Measurements from ENCODE around the gene PPIB. TPM values are rescaled to one million over a fixed set of nuclear protein-coding genes. Genes with fewer than 3 reads are reported as not detected.

PPIB gene
- 100 to 1,000 TPM; 169 to 260 (median 217) TPM for total RNA-seq
- 285 TPM for total RNA-seq (2013)
- total RNA-seq, result 116 to 364 (median 180) reads per million in 29 experiments

- Histone ChIP-seq H3K27ac (ENCODE audit: low read length) (peak within 1 kb of the TSS; percentile 84), H3K4me1 (ENCODE audit: control insufficient read depth in 1 of 2, extremely low read depth in 1 of 2, insufficient read depth in 2 of 2, low read length in 2 of 2) (peaks cover 13 to 57% of the 10 kb centered on the region in 2 experiments), H3K4me3 (ENCODE audit: control insufficient read depth in 1 of 2, extremely low read depth in 1 of 2, low read length in 1 of 2) (peak within 1 kb of the TSS; percentile 85 to 97), H3K27me3 (replicated peaks in 1 of 2; ENCODE audit: control insufficient read depth in 2 of 2, extremely low read depth in 1 of 2, insufficient read depth in 2 of 2, low read length in 1 of 2) (no peaks in the 10 kb centered on the region), H3K9me3 (no peaks in the 10 kb centered on the region), H3K36me3 (ENCODE audit: control insufficient read depth in 2 of 2, extremely low read depth in 1 of 2, insufficient read depth in 1 of 2, low read length in 1 of 2) (peaks cover 8 to 31% of the 10 kb centered on the region in 2 donors)
- ChIA-PET CTCF (interaction anchor here (0.5 to 1.2 kb wide), 4 partner anchors 10 to 602 kb away, joined by 3 to 5 read pairs (median 4); partner anchors contain the start of gene CIAO2A (in 1 of the 2)), POLR2A (interaction anchor here (0.6 kb wide), 2 partner anchors 340 to 971 kb away, joined by 3 to 4 read pairs; no protein-coding TSS in a partner anchor)
- H3K27ac Mint-ChIP-seq, result peak within 1 kb of the TSS; percentile 92 to 95
- H3K27me3 Mint-ChIP-seq, result no peaks in the 10 kb centered on the region
- ATAC-seq (replicated peaks in 1 of 4) (peak; percentile 94 to 95 (median 94)), DNase-seq (peak; percentile 89 to 98 (median 95))
- H3K9me3 Mint-ChIP-seq, result no peaks in the 10 kb centered on the region
- H3K4me1 Mint-ChIP-seq, result peaks cover 43 to 56% (median 46%) of the 10 kb centered on the region in 3 donors
- H3K36me3 Mint-ChIP-seq, result peaks cover 25% of the 10 kb centered on the region
- peak within 1 kb of the TSS; percentile 83 to 87 (median 86) for H3K4me3 Mint-ChIP-seq
- under 1% methylated on average over 64 of the region's 69 CpGs for whole genome bisulfite sequencing (ENCODE audit: insufficient coverage)
Observed at GRCh38 chr15:64162869-64163658, at the start of gene PPIB. Gene PPIB, minus strand, starts transcription at chr15:64163022. Its CDS starts 36 bp downstream, at chr15:64162986.

- CTCF ChIA-PET, result no interaction called here
- no CpG with 5 or more reads among the region's 2 CpGs for WGBS (ENCODE audit: insufficient coverage)
Observed at GRCh38 chr15:64211696-64212095, 48.9 kb upstream of the PPIB start.

GRCh38 chr15:64210371-64210770 lies 47.5 kb upstream of the PPIB start:
- H3K27me3 Mint-ChIP-seq, result no peaks in the 10 kb centered on the region
- Histone ChIP-seq H3K27me3 (replicated peaks in 1 of 2; ENCODE audit: control insufficient read depth in 2 of 2, extremely low read depth in 1 of 2, insufficient read depth in 2 of 2, low read length in 1 of 2) (no peaks in the 10 kb centered on the region), H3K9me3 (no peaks in the 10 kb centered on the region), H3K4me3 (ENCODE audit: control insufficient read depth in 1 of 2, extremely low read depth in 1 of 2, low read length in 1 of 2) (no peak overlapping the region), H3K36me3 (ENCODE audit: control insufficient read depth in 2 of 2, extremely low read depth in 1 of 2, insufficient read depth in 1 of 2, low read length in 1 of 2) (peaks cover 0 to 13% of the 10 kb centered on the region in 2 donors), H3K4me1 (ENCODE audit: control insufficient read depth in 1 of 2, extremely low read depth in 1 of 2, insufficient read depth in 2 of 2, low read length in 2 of 2) (no peaks in the 10 kb centered on the region), H3K27ac (ENCODE audit: low read length) (no peak overlapping the region)
- ChIA-PET POLR2A (interaction anchor here in 1 of 2 donors (0.6 kb wide), 1 partner anchor 174 kb away, joined by 3 read pairs; no protein-coding TSS in a partner anchor), CTCF (no interaction called here)
- H3K4me3 Mint-ChIP-seq, result no peak overlapping the region
- WGBS (ENCODE audit: insufficient coverage), result 43% methylated on average over 1 of the region's 2 CpGs
- H3K9me3 Mint-ChIP-seq, result no peaks in the 10 kb centered on the region
- no peaks in the 10 kb centered on the region for H3K4me1 Mint-ChIP-seq
- peaks cover 20% of the 10 kb centered on the region for H3K36me3 Mint-ChIP-seq
- ATAC-seq (replicated peaks in 1 of 4), result no peak
- H3K27ac Mint-ChIP-seq, result no peak overlapping the region
- no peak for DNase-seq

More at GRCh38 chr15:64211696-64212095, 48.9 kb upstream of the PPIB start:
- Histone ChIP-seq H3K36me3 (ENCODE audit: control insufficient read depth in 2 of 2, extremely low read depth in 1 of 2, insufficient read depth in 1 of 2, low read length in 1 of 2) (peaks cover 0 to 9% of the 10 kb centered on the region in 2 donors), H3K27me3 (replicated peaks in 1 of 2; ENCODE audit: control insufficient read depth in 2 of 2, extremely low read depth in 1 of 2, insufficient read depth in 2 of 2, low read length in 1 of 2) (no peaks in the 10 kb centered on the region), H3K9me3 (no peaks in the 10 kb centered on the region), H3K4me1 (ENCODE audit: control insufficient read depth in 1 of 2, extremely low read depth in 1 of 2, insufficient read depth in 2 of 2, low read length in 2 of 2) (no peaks in the 10 kb centered on the region), H3K27ac (ENCODE audit: low read length) (no peak overlapping the region), H3K4me3 (ENCODE audit: control insufficient read depth in 1 of 2, extremely low read depth in 1 of 2, low read length in 1 of 2) (no peak overlapping the region)
- H3K27me3 Mint-ChIP-seq, result no peaks in the 10 kb centered on the region
- H3K9me3 Mint-ChIP-seq, result no peaks in the 10 kb centered on the region
- H3K27ac Mint-ChIP-seq, result no peak overlapping the region
- no peak overlapping the region for H3K4me3 Mint-ChIP-seq
- H3K4me1 Mint-ChIP-seq, result no peaks in the 10 kb centered on the region
- POLR2A ChIA-PET, result no interaction called here
- ATAC-seq (replicated peaks in 1 of 4) (no peak), DNase-seq (no peak)
- H3K36me3 Mint-ChIP-seq, result peaks cover 22% of the 10 kb centered on the region

GRCh38 chr15:64209680-64210334 lies 47.0 kb upstream of the PPIB start:
- Mint-ChIP-seq H3K4me3 (no peak overlapping the region), H3K27ac (no peak overlapping the region), H3K36me3 (peaks cover 21% of the 10 kb centered on the region), H3K9me3 (no peaks in the 10 kb centered on the region), H3K27me3 (no peaks in the 10 kb centered on the region), H3K4me1 (no peaks in the 10 kb centered on the region)
- ATAC-seq (replicated peaks in 1 of 4) (no peak), DNase-seq (peak in 1 of 35 experiments; percentile 34)
- no peaks in the 10 kb centered on the region for H3K4me1 ChIP-seq (ENCODE audit: control insufficient read depth in 1 of 2, extremely low read depth in 1 of 2, insufficient read depth in 2 of 2, low read length in 2 of 2)
- CTCF ChIA-PET, result interaction anchor here in 1 of 2 donors (0.6 kb wide), 1 partner anchor 146 kb away, joined by 3 read pairs; the partner anchor contains the start of gene CSNK1G1
- no peaks in the 10 kb centered on the region for H3K27me3 ChIP-seq (replicated peaks in 1 of 2; ENCODE audit: control insufficient read depth in 2 of 2, extremely low read depth in 1 of 2, insufficient read depth in 2 of 2, low read length in 1 of 2)
- POLR2A ChIA-PET, result no interaction called here
- H3K9me3 ChIP-seq, result no peaks in the 10 kb centered on the region
- no peak overlapping the region for H3K4me3 ChIP-seq (ENCODE audit: control insufficient read depth in 1 of 2, extremely low read depth in 1 of 2, low read length in 1 of 2)
- WGBS (ENCODE audit: insufficient coverage), result no CpG with 5 or more reads among the region's 3 CpGs
- H3K36me3 ChIP-seq (ENCODE audit: control insufficient read depth in 2 of 2, extremely low read depth in 1 of 2, insufficient read depth in 1 of 2, low read length in 1 of 2), result peaks cover 0 to 17% of the 10 kb centered on the region in 2 donors
- no peak overlapping the region for H3K27ac ChIP-seq (ENCODE audit: low read length)

- no peak overlapping the region for H3K27ac ChIP-seq (ENCODE audit: low read length)
- ChIA-PET POLR2A (no interaction called here), CTCF (interaction anchor here (0.5 to 0.9 kb wide), 2 partner anchors 11 to 166 kb away, joined by 3 to 5 read pairs; no protein-coding TSS in a partner anchor)
- H3K36me3 ChIP-seq (ENCODE audit: control insufficient read depth in 2 of 2, extremely low read depth in 1 of 2, insufficient read depth in 1 of 2, low read length in 1 of 2), result peaks cover 9 to 36% of the 10 kb centered on the region in 2 donors
- DNase-seq (no peak), ATAC-seq (replicated peaks in 1 of 4) (no peak)
- H3K9me3 ChIP-seq, result no peaks in the 10 kb centered on the region
- Mint-ChIP-seq H3K4me3 (no peak overlapping the region), H3K27me3 (no peaks in the 10 kb centered on the region), H3K9me3 (no peaks in the 10 kb centered on the region), H3K27ac (no peak overlapping the region), H3K36me3 (peaks cover 35% of the 10 kb centered on the region), H3K4me1 (no peaks in the 10 kb centered on the region)
- H3K27me3 ChIP-seq (replicated peaks in 1 of 2; ENCODE audit: control insufficient read depth in 2 of 2, extremely low read depth in 1 of 2, insufficient read depth in 2 of 2, low read length in 1 of 2), result no peaks in the 10 kb centered on the region
- no peaks in the 10 kb centered on the region for H3K4me1 ChIP-seq (ENCODE audit: control insufficient read depth in 1 of 2, extremely low read depth in 1 of 2, insufficient read depth in 2 of 2, low read length in 2 of 2)
- no peak overlapping the region for H3K4me3 ChIP-seq (ENCODE audit: control insufficient read depth in 1 of 2, extremely low read depth in 1 of 2, low read length in 1 of 2)
Observed at GRCh38 chr15:64205202-64205601, 42.4 kb upstream of the PPIB start.

GRCh38 chr15:64197425-64197824 lies 34.6 kb upstream of the PPIB start:
- Histone ChIP-seq H3K4me3 (ENCODE audit: control insufficient read depth in 1 of 2, extremely low read depth in 1 of 2, low read length in 1 of 2) (no peak overlapping the region), H3K27me3 (replicated peaks in 1 of 2; ENCODE audit: control insufficient read depth in 2 of 2, extremely low read depth in 1 of 2, insufficient read depth in 2 of 2, low read length in 1 of 2) (no peaks in the 10 kb centered on the region), H3K9me3 (no peaks in the 10 kb centered on the region), H3K27ac (ENCODE audit: low read length) (no peak overlapping the region), H3K4me1 (ENCODE audit: control insufficient read depth in 1 of 2, extremely low read depth in 1 of 2, insufficient read depth in 2 of 2, low read length in 2 of 2) (no peaks in the 10 kb centered on the region), H3K36me3 (ENCODE audit: control insufficient read depth in 2 of 2, extremely low read depth in 1 of 2, insufficient read depth in 1 of 2, low read length in 1 of 2) (peaks cover 11 to 30% of the 10 kb centered on the region in 2 donors)
- ChIA-PET CTCF (interaction anchor here in 1 of 2 donors (0.6 kb wide), 2 partner anchors 40 to 161 kb away, joined by 3 to 4 read pairs; no protein-coding TSS in a partner anchor), POLR2A (interaction anchor here in 1 of 2 donors (0.6 kb wide), 1 partner anchor 17 kb away, joined by 8 read pairs; no protein-coding TSS in a partner anchor)
- H3K9me3 Mint-ChIP-seq, result no peaks in the 10 kb centered on the region
- DNase-seq (no peak), ATAC-seq (replicated peaks in 1 of 4) (no peak)
- H3K27ac Mint-ChIP-seq, result no peak overlapping the region
- 100% methylated on average over 1 of the region's 1 CpG for WGBS (ENCODE audit: insufficient coverage)
- H3K36me3 Mint-ChIP-seq, result peaks cover 49% of the 10 kb centered on the region
- H3K4me1 Mint-ChIP-seq, result no peaks in the 10 kb centered on the region
- H3K27me3 Mint-ChIP-seq, result no peaks in the 10 kb centered on the region
- no peak overlapping the region for H3K4me3 Mint-ChIP-seq
